Testis (tissue), 2 donors: Measurements from ENCODE around the gene NRL.

ENCODE experiments used
- POLR2A ChIP-seq: fragments of 450-650 bp; IDR thresholded peaks from one replicate; pipeline ENCODE4 v1.6.1; 2017; ENCODE audit warnings: antibody characterized with exemption, mild to moderate bottlenecking, moderate library complexity
- TF ChIP-seq, protein P1 (sequence below), 3 experiments: fragments of 450-650 bp in 2 of 3; fragments of 200-600 bp in 1 of 3; sonication (generic) in 1 of 3; IDR thresholded peaks; one replicate each; pipeline ENCODE4 v1.5.1; 2016 to 2019; ENCODE audit warnings: antibody characterized with exemption in 3 of 3, mild to moderate bottlenecking in 2 of 3, moderate library complexity in 1 of 3

DNA sequence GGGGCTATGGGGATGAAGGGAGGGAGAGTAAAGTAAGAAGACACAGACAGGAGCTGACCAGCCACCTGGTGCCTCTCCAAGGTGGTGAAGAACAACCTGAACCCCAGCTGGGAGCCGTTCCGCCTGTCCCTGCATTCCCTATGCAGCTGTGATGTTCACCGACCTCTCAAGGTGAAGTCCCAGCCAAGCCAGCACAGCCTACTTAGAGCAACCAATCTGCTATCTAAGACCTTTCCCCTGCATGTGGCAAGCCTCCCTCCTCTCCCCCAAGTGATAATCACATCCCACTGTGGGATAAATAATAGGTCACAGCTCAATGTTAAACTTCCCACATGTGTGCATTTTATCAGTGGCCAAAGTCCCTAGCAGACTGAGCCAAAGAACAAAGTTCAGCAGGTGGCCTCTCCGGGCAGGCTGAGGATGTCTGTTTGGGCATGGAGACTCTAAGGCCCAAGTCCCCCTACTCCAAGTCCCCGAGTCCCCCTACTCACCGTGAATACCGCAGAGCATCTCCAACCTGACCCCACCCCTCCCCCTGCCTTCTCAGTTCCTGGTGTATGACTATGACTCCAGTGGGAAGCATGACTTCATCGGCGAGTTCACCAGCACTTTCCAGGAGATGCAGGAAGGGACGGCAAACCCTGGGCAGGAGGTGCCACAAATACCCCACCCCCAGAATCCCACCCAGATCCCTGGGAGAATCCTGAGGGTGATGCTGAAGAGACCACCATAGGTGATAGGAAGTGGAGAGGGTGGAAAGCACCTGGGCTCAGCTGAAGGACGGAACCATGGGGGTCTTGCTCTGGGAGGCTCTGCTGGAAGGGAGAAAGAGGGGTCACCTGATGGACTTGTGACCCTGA is 39.9 kb downstream of the NRL start:
- TF ChIP-seq, protein P1, sequence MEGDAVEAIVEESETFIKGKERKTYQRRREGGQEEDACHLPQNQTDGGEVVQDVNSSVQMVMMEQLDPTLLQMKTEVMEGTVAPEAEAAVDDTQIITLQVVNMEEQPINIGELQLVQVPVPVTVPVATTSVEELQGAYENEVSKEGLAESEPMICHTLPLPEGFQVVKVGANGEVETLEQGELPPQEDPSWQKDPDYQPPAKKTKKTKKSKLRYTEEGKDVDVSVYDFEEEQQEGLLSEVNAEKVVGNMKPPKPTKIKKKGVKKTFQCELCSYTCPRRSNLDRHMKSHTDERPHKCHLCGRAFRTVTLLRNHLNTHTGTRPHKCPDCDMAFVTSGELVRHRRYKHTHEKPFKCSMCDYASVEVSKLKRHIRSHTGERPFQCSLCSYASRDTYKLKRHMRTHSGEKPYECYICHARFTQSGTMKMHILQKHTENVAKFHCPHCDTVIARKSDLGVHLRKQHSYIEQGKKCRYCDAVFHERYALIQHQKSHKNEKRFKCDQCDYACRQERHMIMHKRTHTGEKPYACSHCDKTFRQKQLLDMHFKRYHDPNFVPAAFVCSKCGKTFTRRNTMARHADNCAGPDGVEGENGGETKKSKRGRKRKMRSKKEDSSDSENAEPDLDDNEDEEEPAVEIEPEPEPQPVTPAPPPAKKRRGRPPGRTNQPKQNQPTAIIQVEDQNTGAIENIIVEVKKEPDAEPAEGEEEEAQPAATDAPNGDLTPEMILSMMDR (IDR thresholded peaks at IDR 0.05) = no peak
- TF ChIP-seq POLR2A = no peak
